Smooth muscle cell (in vitro differentiated cells): ENCODE results near the gene CLIP1. TPM values are rescaled to one million over a fixed set of nuclear protein-coding genes. Genes with fewer than 3 reads are reported as not detected.
A peak's percentile ranks its signal among the peaks of the same experiment; 100 is the strongest.

Experiments used
- DNase-seq: peaks from one replicate; lab custom pipeline; 2025; ENCODE audit not compliant: unreplicated experiment; lab: John Stamatoyannopoulos, UW
- H2AFZ ChIP-seq: fragments of 200-600 bp; sonication (generic); 2 replicates; pipeline ENCODE4 v1.6.0; 2016; ENCODE audit warnings: antibody characterized with exemption, low read depth, mild to moderate bottlenecking
- H3F3A ChIP-seq: fragments of 200-600 bp; sonication (generic); 2 replicates; pipeline ENCODE4 v1.6.0; 2017; ENCODE audit warnings: antibody characterized with exemption, low read depth
- H3K27ac ChIP-seq: fragments of 200-600 bp; sonication (generic); 2 replicates; pipeline ENCODE4 v1.5.1; 2016; ENCODE audit warnings: low read depth, mild to moderate bottlenecking
- H3K27me3 ChIP-seq: fragments of 200-600 bp; sonication (generic); 2 replicates; pipeline ENCODE4 v1.6.1; 2016; ENCODE audit warnings: low read depth, mild to moderate bottlenecking
- H3K36me3 ChIP-seq: fragments of 200-600 bp; sonication (generic); 2 replicates; pipeline ENCODE4 v1.5.1; 2016; ENCODE audit warnings: low read depth
- H3K4me1 ChIP-seq: fragments of 200-600 bp; sonication (generic); 2 replicates; pipeline ENCODE4 v1.5.1; 2016; ENCODE audit warnings: low read depth
- H3K4me2 ChIP-seq: fragments of 200-600 bp; sonication (generic); 2 replicates; pipeline ENCODE4 v1.6.0; 2016; ENCODE audit warnings: mild to moderate bottlenecking
- H3K4me3 ChIP-seq: fragments of 200-600 bp; sonication (generic); 2 replicates; pipeline ENCODE4 v1.5.1; 2016; ENCODE audit warnings: mild to moderate bottlenecking
- H3K79me2 ChIP-seq: fragments of 200-600 bp; sonication (generic); 2 replicates; pipeline ENCODE4 v1.6.0; 2016; ENCODE audit warnings: low read depth, mild to moderate bottlenecking
- H3K9ac ChIP-seq: fragments of 200-600 bp; sonication (generic); 2 replicates; pipeline ENCODE4 v1.6.0; 2016; ENCODE audit warnings: low read depth
- H3K9me3 ChIP-seq: fragments of 200-600 bp; sonication (generic); replicated peaks from 2 replicates; pipeline ENCODE4 v1.5.1; 2016; ENCODE audit warnings: low read depth
- H4K20me1 ChIP-seq: fragments of 200-600 bp; sonication (generic); 2 replicates; pipeline ENCODE4 v1.6.0; 2016; ENCODE audit warnings: low read depth
- WGBS: methylation state at CpG from one replicate; pipeline ENCODE4 v1.1.7; 2016; ENCODE audit warnings: low lambda C conversion rate; 5-methylcytosine and 5-hydroxymethylcytosine counted together
- polyA plus RNA-seq: library from polyadenylated mRNA; unstranded; fragments of >200 nt; fragmentation: Nextera tagmentation; extraction: Ambion mirVana; gene quantifications from 2 replicates; pipeline ENCODE4 v1.2.1, GENCODE V29; 2016
- total RNA-seq: library from RNA; depleted of rRNA; stranded (reverse); fragments of >200 nt; gene quantifications from 2 replicates; pipeline ENCODE4 v1.2.3, GENCODE V29; 2014
- TF ChIP-seq, protein P1 (sequence below): fragments of 200-600 bp; sonication (generic); IDR thresholded peaks from 2 replicates; pipeline ENCODE4 v1.5.1; 2017; ENCODE audit warnings: borderline replicate concordance, mild to moderate bottlenecking, antibody characterized with exemption; ENCODE audit not compliant: insufficient read depth, poor library complexity, severe bottlenecking

Gene CLIP1
- total and polyA plus RNA-seq, 2 experiments from 2014 or later = 15.3 to 40.4 TPM

DNA sequence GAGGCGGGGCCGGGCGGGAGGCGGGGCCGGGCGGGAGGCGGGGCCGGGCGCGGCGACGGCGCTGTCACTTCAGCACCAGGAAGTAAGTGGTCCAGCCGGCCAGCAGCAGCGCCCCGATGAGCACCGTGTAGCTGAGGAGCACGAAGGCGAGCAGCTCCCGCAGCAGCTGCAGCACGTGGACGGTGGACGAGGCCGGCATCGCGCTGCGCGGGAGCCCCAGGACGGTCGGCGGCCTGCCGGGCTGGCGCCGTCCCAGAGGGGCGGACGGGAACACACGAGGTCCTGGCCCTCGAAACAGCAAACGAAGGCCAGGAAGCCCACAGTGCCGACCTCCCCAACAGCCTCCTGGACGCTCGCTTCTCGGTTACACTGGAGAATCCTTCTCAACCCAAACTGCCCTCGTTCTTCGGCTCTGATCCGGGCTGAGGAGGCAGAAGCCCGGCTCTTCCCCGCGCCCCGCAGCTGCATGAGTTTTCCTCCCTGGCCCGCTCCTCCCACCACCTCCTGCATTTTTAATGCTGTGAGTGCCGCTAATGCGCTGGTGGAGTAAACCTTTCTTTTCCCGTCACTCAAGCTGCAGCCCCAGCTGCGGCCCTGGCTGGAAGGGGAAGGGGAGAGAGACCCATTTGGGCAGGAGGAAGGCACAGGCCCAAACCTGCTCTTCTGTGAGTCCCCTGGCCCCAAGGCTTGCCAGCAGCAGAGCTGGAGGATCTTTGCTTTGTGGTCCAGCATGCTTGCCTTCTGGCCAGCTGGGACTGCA is 195.9 kb downstream of the CLIP1 start:
- Histone ChIP-seq H3K9ac (no peak overlapping the region), H3K79me2 (peaks cover 38% of the 10 kb centered on the region), H3K9me3 (no peaks in the 10 kb centered on the region), H4K20me1 (peaks cover 40% of the 10 kb centered on the region), H3K27me3 (no peaks in the 10 kb centered on the region), H3F3A (peaks cover 7% of the 10 kb centered on the region), H3K36me3 (peaks cover 3% of the 10 kb centered on the region), H3K27ac (no peak overlapping the region), H3K4me1 (peaks cover 16% of the 10 kb centered on the region), H2AFZ (no peak overlapping the region), H3K4me3 (peak overlapping the region; percentile 25), H3K4me2 (peak overlapping the region; percentile 83)
- 24% methylated on average over 33 of the region's 55 CpGs for WGBS
- no peak for DNase-seq
- TF ChIP-seq, protein P1, sequence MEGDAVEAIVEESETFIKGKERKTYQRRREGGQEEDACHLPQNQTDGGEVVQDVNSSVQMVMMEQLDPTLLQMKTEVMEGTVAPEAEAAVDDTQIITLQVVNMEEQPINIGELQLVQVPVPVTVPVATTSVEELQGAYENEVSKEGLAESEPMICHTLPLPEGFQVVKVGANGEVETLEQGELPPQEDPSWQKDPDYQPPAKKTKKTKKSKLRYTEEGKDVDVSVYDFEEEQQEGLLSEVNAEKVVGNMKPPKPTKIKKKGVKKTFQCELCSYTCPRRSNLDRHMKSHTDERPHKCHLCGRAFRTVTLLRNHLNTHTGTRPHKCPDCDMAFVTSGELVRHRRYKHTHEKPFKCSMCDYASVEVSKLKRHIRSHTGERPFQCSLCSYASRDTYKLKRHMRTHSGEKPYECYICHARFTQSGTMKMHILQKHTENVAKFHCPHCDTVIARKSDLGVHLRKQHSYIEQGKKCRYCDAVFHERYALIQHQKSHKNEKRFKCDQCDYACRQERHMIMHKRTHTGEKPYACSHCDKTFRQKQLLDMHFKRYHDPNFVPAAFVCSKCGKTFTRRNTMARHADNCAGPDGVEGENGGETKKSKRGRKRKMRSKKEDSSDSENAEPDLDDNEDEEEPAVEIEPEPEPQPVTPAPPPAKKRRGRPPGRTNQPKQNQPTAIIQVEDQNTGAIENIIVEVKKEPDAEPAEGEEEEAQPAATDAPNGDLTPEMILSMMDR = no peak

DNA sequence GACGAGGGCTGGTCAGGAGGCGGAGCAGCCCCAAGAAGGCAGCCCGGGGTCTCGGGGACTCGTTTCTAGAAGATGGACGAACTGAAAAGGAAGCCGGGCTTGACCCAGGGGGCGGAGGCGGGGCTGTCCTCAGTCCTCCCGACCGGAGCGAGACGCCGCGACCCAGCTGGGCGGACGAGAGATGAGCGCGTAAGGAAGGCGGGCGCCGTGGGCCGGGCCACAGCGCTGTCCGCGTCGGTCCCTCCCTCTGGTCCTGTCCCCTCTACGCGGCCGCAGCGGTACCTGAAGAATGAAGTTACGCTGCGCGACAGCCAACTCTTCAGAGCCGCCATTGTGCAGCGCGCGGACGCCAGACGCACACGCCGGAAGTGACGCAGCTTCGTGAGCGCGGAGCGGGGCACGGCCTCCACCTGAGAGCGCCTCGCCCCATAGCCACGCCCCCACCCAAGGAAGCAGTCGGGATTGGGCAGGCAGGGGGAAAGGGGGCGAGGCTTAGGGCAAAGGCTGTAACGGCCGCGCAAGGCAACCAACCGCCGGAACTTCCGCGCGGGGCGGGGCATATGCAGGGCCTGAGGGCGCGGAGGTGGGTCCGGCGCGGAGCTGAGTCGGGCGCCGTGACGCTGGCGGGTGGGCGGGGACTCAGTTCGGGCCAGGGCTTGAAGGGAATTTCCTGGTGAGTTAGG is 196.6 kb downstream of the CLIP1 start, which contains the start of gene DIABLO:
Gene DIABLO (minus strand): TSS at position 370 of the 683 bp plus-strand sequence. CDS start 38 bp downstream, at position 332.
- peak within 1 kb of the TSS; percentile 85 for H3K4me3 ChIP-seq
- H2AFZ ChIP-seq = peak within 1 kb of the TSS; percentile 95
- H3K9me3 ChIP-seq = no peaks in the 10 kb centered on the region
- peak within 1 kb of the TSS; percentile 88 for H3K4me2 ChIP-seq
- DNase-seq = peak; percentile 98
- peak within 1 kb of the TSS; percentile 97 for H3K27ac ChIP-seq
- H3K27me3 ChIP-seq = no peaks in the 10 kb centered on the region
- peaks cover 2% of the 10 kb centered on the region for H3K36me3 ChIP-seq
- 1% methylated on average over 58 of the region's 74 CpGs for WGBS
- TF ChIP-seq, protein P1 = no peak
- peaks cover 16% of the 10 kb centered on the region for H3K4me1 ChIP-seq
- peaks cover 45% of the 10 kb centered on the region for H3K79me2 ChIP-seq
- peak within 1 kb of the TSS; percentile 95 for H3K9ac ChIP-seq
- H3F3A ChIP-seq = peaks cover 7% of the 10 kb centered on the region
- peaks cover 47% of the 10 kb centered on the region for H4K20me1 ChIP-seq

Other genes starting within 250 kb of the CLIP1 start
- gene IL31, start 248.4 kb downstream of the CLIP1 start, total RNA-seq = not detected in 2 replicates
- not detected in 2 replicates for gene IL31, start 248.4 kb downstream of the CLIP1 start, polyA plus RNA-seq
- 1.3 TPM in 1 of 2 replicates, not detected in the other for gene LRRC43, start 239.5 kb downstream of the CLIP1 start, total RNA-seq
- 0.38 and 0.77 TPM in 2 replicates for gene LRRC43, start 239.5 kb downstream of the CLIP1 start, polyA plus RNA-seq
- not detected in 2 replicates for gene B3GNT4, start 219.0 kb downstream of the CLIP1 start, total RNA-seq
- gene B3GNT4, start 219.0 kb downstream of the CLIP1 start, polyA plus RNA-seq = 0.93 and 3.2 TPM in 2 replicates
- gene DIABLO, start 196.6 kb downstream of the CLIP1 start, total RNA-seq = 68.8 and 72.4 TPM in 2 replicates
- gene DIABLO, start 196.6 kb downstream of the CLIP1 start, polyA plus RNA-seq = 76.2 and 82.6 TPM in 2 replicates
- gene VPS33A, start 156.2 kb downstream of the CLIP1 start, total RNA-seq = 16.9 and 29.2 TPM in 2 replicates
- 23.5 and 28.5 TPM in 2 replicates for gene VPS33A, start 156.2 kb downstream of the CLIP1 start, polyA plus RNA-seq
- 19.5 and 20.6 TPM in 2 replicates for gene ZCCHC8, start 78.3 kb upstream of the CLIP1 start, total RNA-seq
- 8.8 and 13.9 TPM in 2 replicates for gene ZCCHC8, start 78.3 kb upstream of the CLIP1 start, polyA plus RNA-seq
- 108 and 118 TPM in 2 replicates for gene RSRC2, start 104.3 kb upstream of the CLIP1 start, total RNA-seq
- 60.9 and 65.9 TPM in 2 replicates for gene RSRC2, start 104.3 kb upstream of the CLIP1 start, polyA plus RNA-seq
- gene KNTC1, start 104.6 kb upstream of the CLIP1 start, total RNA-seq = 22.7 and 26.2 TPM in 2 replicates
- 9.1 and 13.5 TPM in 2 replicates for gene KNTC1, start 104.6 kb upstream of the CLIP1 start, polyA plus RNA-seq